GM19468 (cell line): Measurements from ENCODE around the gene RIMKLB.
"Not testable (repeated sequence)": the region's sequence is repeated elsewhere in the genome, so short reads cannot be mapped to it uniquely, and the experiment has no call there.

Experiments
- ATAC-seq: cut with Tn5 transposase; IDR thresholded peaks from one replicate; pipeline ENCODE4 v1.9.1; 2021; ENCODE audit warnings: mild to moderate bottlenecking, moderate library complexity, moderate number of reproducible peaks; ENCODE audit not compliant: unreplicated experiment; ENCODE audit errors: extremely low read depth

RIMKLB gene

GRCh38 chr12:8770499-8770898 lies 72.7 kb downstream of the RIMKLB start:
- no peak for ATAC-seq

- ATAC-seq = no peak
Measured at GRCh38 chr12:8771072-8771471, 73.3 kb downstream of the RIMKLB start.

- ATAC-seq = no peak
Measured at GRCh38 chr12:8773461-8773860, 75.7 kb downstream of the RIMKLB start.

GRCh38 chr12:8779281-8779680 lies 81.5 kb downstream of the RIMKLB start:
- no peak for ATAC-seq

- ATAC-seq = no peak
Measured at GRCh38 chr12:8779862-8780261, 82.1 kb downstream of the RIMKLB start.

- ATAC-seq = no peak
Measured at GRCh38 chr12:8780389-8780788, 82.6 kb downstream of the RIMKLB start.

GRCh38 chr12:8781381-8782127 lies 83.8 kb downstream of the RIMKLB start:
- no peak for ATAC-seq

GRCh38 chr12:8784290-8784888 lies 86.6 kb downstream of the RIMKLB start:
- ATAC-seq = no peak

GRCh38 chr12:8785499-8785898 lies 87.7 kb downstream of the RIMKLB start:
- no peak for ATAC-seq

- ATAC-seq = not testable (repeated sequence)
Measured at GRCh38 chr12:8787206-8787605, 89.4 kb downstream of the RIMKLB start.

GRCh38 chr12:8788706-8789105 lies 90.9 kb downstream of the RIMKLB start:
- ATAC-seq = not testable (repeated sequence)

GRCh38 chr12:8789341-8790013 lies 91.7 kb downstream of the RIMKLB start:
- not testable (repeated sequence) for ATAC-seq

GRCh38 chr12:8793226-8793625 lies 95.4 kb downstream of the RIMKLB start:
- not testable (repeated sequence) for ATAC-seq

- ATAC-seq = not testable (repeated sequence)
Measured at GRCh38 chr12:8794611-8795010, 96.8 kb downstream of the RIMKLB start.

- ATAC-seq = no peak
Measured at GRCh38 chr12:8796831-8797626, 99.2 kb downstream of the RIMKLB start.

GRCh38 chr12:8801213-8801612 lies 103.4 kb downstream of the RIMKLB start:
- not testable (repeated sequence) for ATAC-seq

GRCh38 chr12:8804833-8805232 lies 107.0 kb downstream of the RIMKLB start:
- ATAC-seq = not testable (repeated sequence)

- not testable (repeated sequence) for ATAC-seq
Measured at GRCh38 chr12:8805487-8805886, 107.7 kb downstream of the RIMKLB start.

GRCh38 chr12:8807084-8807483 lies 109.3 kb downstream of the RIMKLB start:
- not testable (repeated sequence) for ATAC-seq

GRCh38 chr12:8810112-8810511 lies 112.3 kb downstream of the RIMKLB start:
- ATAC-seq = not testable (repeated sequence)
